WTC11 (cell line): ENCODE results near the gene MRS2. TPM values are rescaled to one million over a fixed set of nuclear protein-coding genes. Genes with fewer than 3 reads are reported as not detected.
"Not testable (repeated sequence)": the region's sequence is repeated elsewhere in the genome, so short reads cannot be mapped to it uniquely, and the experiment has no call there.

Experiments
- ATAC-seq: fragments of 200-7000 bp; cut with Tn5 transposase; 2 replicates; pipeline ENCODE4 v1.10.0; 2021; ENCODE audit warnings: mild to moderate bottlenecking, moderate library complexity
- CTCF ChIA-PET: fragments of 300-600 bp; sonication (Branson Sonifier 250); formaldehyde crosslinking; loops from one replicate; lab custom pipeline; 2021; ENCODE audit warnings: antibody characterized with exemption; lab: Charles Lee
- POLR2A ChIA-PET: fragments of 350-600 bp; sonication (Branson Sonifier 250); formaldehyde crosslinking; loops from one replicate; lab custom pipeline; 2021; ENCODE audit warnings: antibody characterized with exemption; lab: Charles Lee
- DNase-seq: peaks from one replicate; pipeline ENCODE4 v3.0.0; 2021; ENCODE audit warnings: low spot score
- H3K27ac Mint-ChIP-seq: 2 replicates; pipeline ENCODE4 v1.8.0; 2021; ENCODE audit warnings: mixed read lengths
- H3K27me3 Mint-ChIP-seq: 2 replicates; pipeline ENCODE4 v1.8.0; 2021; ENCODE audit warnings: low read depth, mild to moderate bottlenecking, moderate library complexity, mixed read lengths
- H3K36me3 Mint-ChIP-seq: 2 replicates; pipeline ENCODE4 v1.8.0; 2021; ENCODE audit warnings: mixed read lengths
- H3K4me1 Mint-ChIP-seq: 2 replicates; pipeline ENCODE4 v1.8.0; 2022; ENCODE audit warnings: mixed read lengths
- H3K4me3 Mint-ChIP-seq: 2 replicates; pipeline ENCODE4 v1.8.0; 2021; ENCODE audit warnings: mild to moderate bottlenecking, moderate library complexity, mixed read lengths
- H3K9me3 Mint-ChIP-seq: 2 replicates; pipeline ENCODE4 v1.8.0; 2021; ENCODE audit warnings: mixed read lengths
- AFF4 ChIP-seq: sonication (generic); formaldehyde crosslinking; IDR thresholded peaks from 2 replicates; pipeline ENCODE4 v1.8.1; 2023; ENCODE audit warnings: mild to moderate bottlenecking, missing genetic modification reagents, borderline replicate concordance
- ATF3 ChIP-seq: sonication (generic); formaldehyde crosslinking; conservative IDR thresholded peaks from 2 replicates; pipeline ENCODE4 v1.8.1; 2022; ENCODE audit warnings: mild to moderate bottlenecking, missing genetic modification reagents
- JUN ChIP-seq: sonication (generic); formaldehyde crosslinking; IDR thresholded peaks from 2 replicates; pipeline ENCODE4 v1.8.0; 2023; ENCODE audit warnings: mild to moderate bottlenecking, missing genetic modification reagents
- OVOL2 ChIP-seq: fragments of 250-450 bp; sonication (Bioruptor Pico); IDR thresholded peaks from 2 replicates; pipeline ENCODE4 v1.9.0; 2021; ENCODE audit warnings: mild to moderate bottlenecking, borderline replicate concordance
- SMAD3 ChIP-seq: sonication (generic); formaldehyde crosslinking; IDR thresholded peaks from 2 replicates; pipeline ENCODE4 v1.8.0; 2022; ENCODE audit warnings: missing genetic modification reagents, mild to moderate bottlenecking, borderline replicate concordance
- TEAD1 ChIP-seq: sonication (generic); formaldehyde crosslinking; IDR thresholded peaks from 2 replicates; pipeline ENCODE4 v1.8.0; 2022; ENCODE audit warnings: mild to moderate bottlenecking, missing genetic modification reagents
- TEAD4 ChIP-seq: sonication (generic); formaldehyde crosslinking; IDR thresholded peaks from 2 replicates; pipeline ENCODE4 v1.8.0; 2022; ENCODE audit warnings: mild to moderate bottlenecking, missing genetic modification reagents
- total RNA-seq: library from RNA; stranded (reverse); gene quantifications from 3 replicates; pipeline ENCODE4 v1.2.3, GENCODE V29; 2021
- TF ChIP-seq, protein P1 (sequence below): sonication (generic); formaldehyde crosslinking; conservative IDR thresholded peaks from 2 replicates; pipeline ENCODE4 v1.8.1; 2023; ENCODE audit warnings: mild to moderate bottlenecking, low read depth, missing genetic modification reagents, moderate library complexity
- TF ChIP-seq, protein P2 (sequence below): sonication (generic); formaldehyde crosslinking; IDR thresholded peaks from 2 replicates; pipeline ENCODE4 v1.8.0; 2022; ENCODE audit warnings: mild to moderate bottlenecking, missing genetic modification reagents
- TF ChIP-seq, protein P3 (sequence below): sonication (generic); formaldehyde crosslinking; IDR thresholded peaks from 2 replicates; pipeline ENCODE4 v1.8.0; 2023; ENCODE audit warnings: missing genetic modification reagents, mild to moderate bottlenecking, borderline replicate concordance

MRS2 gene
- total RNA-seq, 1 experiment from 2014 or later, result 91.6 TPM

DNA sequence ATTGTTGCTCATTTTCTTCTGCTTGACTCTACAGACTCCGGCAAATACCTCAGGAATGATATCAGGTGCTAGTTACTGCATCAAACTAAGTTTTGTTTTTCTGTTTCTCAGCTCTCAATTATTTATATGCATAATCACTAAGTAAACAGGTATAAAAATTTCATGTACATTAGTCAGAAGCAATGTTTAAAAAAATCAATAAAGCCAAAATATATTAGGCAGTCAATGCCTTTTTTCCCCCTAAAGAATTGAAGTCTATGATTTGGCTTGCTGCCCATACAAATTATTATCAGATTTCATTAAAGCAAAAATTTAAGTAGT is 20.6 kb upstream of the MRS2 start:
- POLR2A ChIA-PET, result interaction anchor here (1.2 kb wide), 1 partner anchor 99 kb away, joined by 3 read pairs; no protein-coding TSS in a partner anchor
- no peak for ATAC-seq
- no peaks in the 10 kb centered on the region for H3K4me1 Mint-ChIP-seq

GRCh38 chr6:24382891-24383494 is 19.7 kb upstream of the MRS2 start:
- H3K27ac Mint-ChIP-seq, POLR2A ChIA-PET, H3K27me3 Mint-ChIP-seq, H3K9me3 Mint-ChIP-seq, H3K36me3 Mint-ChIP-seq, CTCF ChIA-PET, H3K4me1 Mint-ChIP-seq, H3K4me3 Mint-ChIP-seq, DNase-seq, ATAC-seq: not testable (repeated sequence)

More for the DNA sequence above, 20.6 kb upstream of the MRS2 start:
- DNase-seq, result no peak
- Mint-ChIP-seq H3K27me3 (no peaks in the 10 kb centered on the region), H3K27ac (no peak overlapping the region), H3K36me3 (peaks cover 3% of the 10 kb centered on the region; the same call in 1 of the 2 replicates), H3K4me3 (no peak overlapping the region)
- CTCF ChIA-PET, result no interaction called here
- TF ChIP-seq, protein P1, sequence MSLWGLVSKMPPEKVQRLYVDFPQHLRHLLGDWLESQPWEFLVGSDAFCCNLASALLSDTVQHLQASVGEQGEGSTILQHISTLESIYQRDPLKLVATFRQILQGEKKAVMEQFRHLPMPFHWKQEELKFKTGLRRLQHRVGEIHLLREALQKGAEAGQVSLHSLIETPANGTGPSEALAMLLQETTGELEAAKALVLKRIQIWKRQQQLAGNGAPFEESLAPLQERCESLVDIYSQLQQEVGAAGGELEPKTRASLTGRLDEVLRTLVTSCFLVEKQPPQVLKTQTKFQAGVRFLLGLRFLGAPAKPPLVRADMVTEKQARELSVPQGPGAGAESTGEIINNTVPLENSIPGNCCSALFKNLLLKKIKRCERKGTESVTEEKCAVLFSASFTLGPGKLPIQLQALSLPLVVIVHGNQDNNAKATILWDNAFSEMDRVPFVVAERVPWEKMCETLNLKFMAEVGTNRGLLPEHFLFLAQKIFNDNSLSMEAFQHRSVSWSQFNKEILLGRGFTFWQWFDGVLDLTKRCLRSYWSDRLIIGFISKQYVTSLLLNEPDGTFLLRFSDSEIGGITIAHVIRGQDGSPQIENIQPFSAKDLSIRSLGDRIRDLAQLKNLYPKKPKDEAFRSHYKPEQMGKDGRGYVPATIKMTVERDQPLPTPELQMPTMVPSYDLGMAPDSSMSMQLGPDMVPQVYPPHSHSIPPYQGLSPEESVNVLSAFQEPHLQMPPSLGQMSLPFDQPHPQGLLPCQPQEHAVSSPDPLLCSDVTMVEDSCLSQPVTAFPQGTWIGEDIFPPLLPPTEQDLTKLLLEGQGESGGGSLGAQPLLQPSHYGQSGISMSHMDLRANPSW (CRISPR knock-in tag), result no peak
- TF ChIP-seq AFF4 (CRISPR knock-in tag) (no peak), ATF3 (CRISPR knock-in tag) (no peak), OVOL2 (CRISPR knock-in tag) (no peak), JUN (no peak), TEAD4 (CRISPR knock-in tag) (no peak), SMAD3 (no peak), TEAD1 (no peak)
- TF ChIP-seq, protein P2, sequence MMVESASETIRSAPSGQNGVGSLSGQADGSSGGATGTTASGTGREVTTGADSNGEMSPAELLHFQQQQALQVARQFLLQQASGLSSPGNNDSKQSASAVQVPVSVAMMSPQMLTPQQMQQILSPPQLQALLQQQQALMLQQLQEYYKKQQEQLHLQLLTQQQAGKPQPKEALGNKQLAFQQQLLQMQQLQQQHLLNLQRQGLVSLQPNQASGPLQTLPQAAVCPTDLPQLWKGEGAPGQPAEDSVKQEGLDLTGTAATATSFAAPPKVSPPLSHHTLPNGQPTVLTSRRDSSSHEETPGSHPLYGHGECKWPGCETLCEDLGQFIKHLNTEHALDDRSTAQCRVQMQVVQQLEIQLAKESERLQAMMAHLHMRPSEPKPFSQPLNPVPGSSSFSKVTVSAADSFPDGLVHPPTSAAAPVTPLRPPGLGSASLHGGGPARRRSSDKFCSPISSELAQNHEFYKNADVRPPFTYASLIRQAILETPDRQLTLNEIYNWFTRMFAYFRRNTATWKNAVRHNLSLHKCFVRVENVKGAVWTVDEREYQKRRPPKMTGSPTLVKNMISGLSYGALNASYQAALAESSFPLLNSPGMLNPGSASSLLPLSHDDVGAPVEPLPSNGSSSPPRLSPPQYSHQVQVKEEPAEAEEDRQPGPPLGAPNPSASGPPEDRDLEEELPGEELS (CRISPR knock-in tag), result no peak
- TF ChIP-seq, protein P3, sequence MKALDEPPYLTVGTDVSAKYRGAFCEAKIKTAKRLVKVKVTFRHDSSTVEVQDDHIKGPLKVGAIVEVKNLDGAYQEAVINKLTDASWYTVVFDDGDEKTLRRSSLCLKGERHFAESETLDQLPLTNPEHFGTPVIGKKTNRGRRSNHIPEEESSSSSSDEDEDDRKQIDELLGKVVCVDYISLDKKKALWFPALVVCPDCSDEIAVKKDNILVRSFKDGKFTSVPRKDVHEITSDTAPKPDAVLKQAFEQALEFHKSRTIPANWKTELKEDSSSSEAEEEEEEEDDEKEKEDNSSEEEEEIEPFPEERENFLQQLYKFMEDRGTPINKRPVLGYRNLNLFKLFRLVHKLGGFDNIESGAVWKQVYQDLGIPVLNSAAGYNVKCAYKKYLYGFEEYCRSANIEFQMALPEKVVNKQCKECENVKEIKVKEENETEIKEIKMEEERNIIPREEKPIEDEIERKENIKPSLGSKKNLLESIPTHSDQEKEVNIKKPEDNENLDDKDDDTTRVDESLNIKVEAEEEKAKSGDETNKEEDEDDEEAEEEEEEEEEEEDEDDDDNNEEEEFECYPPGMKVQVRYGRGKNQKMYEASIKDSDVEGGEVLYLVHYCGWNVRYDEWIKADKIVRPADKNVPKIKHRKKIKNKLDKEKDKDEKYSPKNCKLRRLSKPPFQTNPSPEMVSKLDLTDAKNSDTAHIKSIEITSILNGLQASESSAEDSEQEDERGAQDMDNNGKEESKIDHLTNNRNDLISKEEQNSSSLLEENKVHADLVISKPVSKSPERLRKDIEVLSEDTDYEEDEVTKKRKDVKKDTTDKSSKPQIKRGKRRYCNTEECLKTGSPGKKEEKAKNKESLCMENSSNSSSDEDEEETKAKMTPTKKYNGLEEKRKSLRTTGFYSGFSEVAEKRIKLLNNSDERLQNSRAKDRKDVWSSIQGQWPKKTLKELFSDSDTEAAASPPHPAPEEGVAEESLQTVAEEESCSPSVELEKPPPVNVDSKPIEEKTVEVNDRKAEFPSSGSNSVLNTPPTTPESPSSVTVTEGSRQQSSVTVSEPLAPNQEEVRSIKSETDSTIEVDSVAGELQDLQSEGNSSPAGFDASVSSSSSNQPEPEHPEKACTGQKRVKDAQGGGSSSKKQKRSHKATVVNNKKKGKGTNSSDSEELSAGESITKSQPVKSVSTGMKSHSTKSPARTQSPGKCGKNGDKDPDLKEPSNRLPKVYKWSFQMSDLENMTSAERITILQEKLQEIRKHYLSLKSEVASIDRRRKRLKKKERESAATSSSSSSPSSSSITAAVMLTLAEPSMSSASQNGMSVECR (CRISPR knock-in tag), result no peak
- TF ChIP-seq, all 79 proteins: peak for 0
- no peaks in the 10 kb centered on the region; the same call in 1 of the 2 replicates for H3K9me3 Mint-ChIP-seq

DNA sequence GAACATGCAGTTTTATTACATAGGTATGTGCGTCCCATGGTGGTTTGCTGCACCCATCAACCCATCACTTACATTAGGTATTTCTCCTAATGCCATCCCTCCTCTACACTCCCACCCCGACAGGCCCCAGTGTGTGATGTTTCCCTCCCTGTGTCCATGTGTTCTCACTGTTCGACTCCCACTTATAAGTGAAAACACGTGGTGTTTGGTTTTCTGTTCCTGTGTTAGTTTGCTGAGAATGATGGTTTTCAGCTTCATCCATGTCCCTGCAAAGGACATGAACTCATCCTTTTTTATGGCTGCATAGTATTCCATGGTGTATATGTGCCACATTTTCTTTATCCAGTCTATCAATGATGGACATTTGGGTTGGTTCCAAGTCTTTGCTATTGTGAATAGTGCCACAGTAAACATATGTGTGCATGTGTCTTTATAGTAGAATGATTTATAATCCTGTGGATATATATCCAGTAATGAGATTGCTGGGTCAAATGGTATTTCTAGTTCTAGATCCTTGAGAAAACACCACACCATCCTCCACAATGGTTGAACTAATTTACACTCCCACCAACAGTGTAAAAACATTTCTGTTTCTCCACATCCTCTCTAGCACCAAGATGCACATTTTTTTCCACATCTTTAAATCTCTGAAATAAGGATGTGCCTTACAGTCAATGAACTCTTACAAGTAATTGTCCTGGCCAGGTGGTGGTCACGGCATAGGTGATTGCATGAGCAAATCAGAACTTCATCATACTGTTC is 18.2 kb upstream of the MRS2 start:
- ATAC-seq, H3K27me3 Mint-ChIP-seq, CTCF ChIA-PET, H3K27ac Mint-ChIP-seq, DNase-seq, H3K4me1 Mint-ChIP-seq, H3K36me3 Mint-ChIP-seq, H3K4me3 Mint-ChIP-seq, POLR2A ChIA-PET, H3K9me3 Mint-ChIP-seq: not testable (repeated sequence)
